A673 (cell line): ENCODE results near the gene CCL21. TPM values are rescaled to one million over a fixed set of nuclear protein-coding genes. Genes with fewer than 3 reads are reported as not detected.

ENCODE experiments used
- BruUV-seq: library from RNA; stranded (reverse); fragments of 400-500 nt; replicated peaks from 2 replicates; lab custom pipeline; 2021; lab: Mats Ljungman, UMichigan
- CTCF ChIA-PET: fragments of 300-600 bp; sonication (Branson Sonifier 250); formaldehyde crosslinking; loops from one replicate; lab custom pipeline; 2022; ENCODE audit warnings: antibody characterized with exemption; lab: Charles Lee
- POLR2A ChIA-PET: fragments of 300-600 bp; sonication (Branson Sonifier 250); formaldehyde crosslinking; loops from one replicate; lab custom pipeline; 2022; ENCODE audit warnings: antibody characterized with exemption; ENCODE audit not compliant: low non-redundant PET; lab: Charles Lee
- DNase-seq: peaks from one replicate; pipeline ENCODE4 v3.0.0-alpha.2; 2015; ENCODE audit warnings: low spot score
- H3K27ac ChIP-seq: fragments of 200-600 bp; sonication (generic); 2 replicates; pipeline ENCODE4 v1.5.1; 2016; ENCODE audit warnings: mixed run types, low read depth, mild to moderate bottlenecking, mixed read lengths, antibody characterized with exemption, low read length; ENCODE audit not compliant: poor library complexity, severe bottlenecking
- H3K27me3 ChIP-seq: fragments of 200-600 bp; sonication (generic); replicated peaks from 2 replicates; pipeline ENCODE4 v1.6.1; 2017; ENCODE audit warnings: mixed run types, low read depth, mild to moderate bottlenecking, mixed read lengths, antibody characterized with exemption, low read length; ENCODE audit not compliant: insufficient read depth, poor library complexity
- H3K36me3 ChIP-seq: fragments of 200-600 bp; sonication (generic); 2 replicates; pipeline ENCODE4 v1.6.1; 2016; ENCODE audit warnings: mixed run types, mild to moderate bottlenecking, mixed read lengths, antibody characterized with exemption, low read length; ENCODE audit not compliant: insufficient read depth, poor library complexity, severe bottlenecking
- H3K4me1 ChIP-seq: fragments of 200-600 bp; sonication (generic); 2 replicates; pipeline ENCODE4 v1.6.1; 2017; ENCODE audit warnings: mixed run types, mild to moderate bottlenecking, mixed read lengths, antibody characterized with exemption, low read length; ENCODE audit not compliant: insufficient read depth, poor library complexity, severe bottlenecking
- H3K4me3 ChIP-seq: fragments of 200-600 bp; sonication (generic); 2 replicates; pipeline ENCODE4 v1.5.1; 2016; ENCODE audit warnings: low read depth, mixed run types, mild to moderate bottlenecking, mixed read lengths, low read length; ENCODE audit not compliant: poor library complexity, severe bottlenecking
- H3K9me3 ChIP-seq: fragments of 200-600 bp; sonication (generic); 2 replicates; pipeline ENCODE4 v1.6.1; 2016; ENCODE audit warnings: mixed run types, low read depth, mild to moderate bottlenecking, mixed read lengths, antibody characterized with exemption, low read length; ENCODE audit not compliant: poor library complexity, severe bottlenecking
- EZH2 ChIP-seq: fragments of 200-600 bp; sonication (generic); IDR thresholded peaks from 2 replicates; pipeline ENCODE4 v1.6.1; 2017; ENCODE audit warnings: borderline replicate concordance, low read depth, mild to moderate bottlenecking, mixed read lengths, antibody characterized with exemption, low read length; ENCODE audit not compliant: poor library complexity, severe bottlenecking
- intact Hi-C: fragments of 100-400 bp; cut with micrococcal nuclease; formaldehyde crosslinking; loops from one replicate; pipeline ENCODE4 v1.10.0; 2022; ENCODE audit not compliant: unreplicated experiment
- total RNA-seq: library from RNA; stranded (reverse); gene quantifications from 2 replicates; pipeline ENCODE4 v1.2.3, GENCODE V29; 2021
- TF ChIP-seq, protein P1 (sequence below): fragments of 300-800, 200-600 bp; sonication (generic); conservative IDR thresholded peaks from 2 replicates; pipeline ENCODE4 v1.5.1; 2017; ENCODE audit warnings: low read depth, mild to moderate bottlenecking, antibody characterized with exemption, low read length, moderate library complexity, mixed read lengths

Gene CCL21
- total RNA-seq, 1 experiment from 2014 or later = not detected

DNA sequence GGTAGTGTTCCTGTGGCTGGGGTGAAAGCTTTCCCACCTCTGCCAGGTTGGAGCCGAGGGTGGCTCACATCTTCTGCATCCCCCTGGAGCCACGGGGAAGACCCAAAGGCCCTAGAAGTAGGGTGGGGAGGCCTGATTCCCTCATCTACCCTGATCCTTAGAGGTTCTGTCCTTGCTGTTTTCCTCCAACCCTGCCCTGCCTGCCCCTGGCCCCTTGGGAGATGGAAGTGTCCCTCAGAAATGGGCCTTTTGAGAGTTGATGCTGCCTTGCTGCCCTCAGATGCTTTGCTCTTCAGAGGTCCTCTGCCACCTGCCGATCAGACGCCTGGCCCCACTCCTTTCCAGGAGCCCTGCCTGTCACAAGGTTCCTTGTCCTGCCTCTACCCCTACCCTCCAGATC is 25.1 kb downstream of the CCL21 start:
- no peak for DNase-seq
- no peaks in the 10 kb centered on the region for H3K27me3 ChIP-seq
- no peak for TF ChIP-seq EZH2
- TF ChIP-seq, protein P1, sequence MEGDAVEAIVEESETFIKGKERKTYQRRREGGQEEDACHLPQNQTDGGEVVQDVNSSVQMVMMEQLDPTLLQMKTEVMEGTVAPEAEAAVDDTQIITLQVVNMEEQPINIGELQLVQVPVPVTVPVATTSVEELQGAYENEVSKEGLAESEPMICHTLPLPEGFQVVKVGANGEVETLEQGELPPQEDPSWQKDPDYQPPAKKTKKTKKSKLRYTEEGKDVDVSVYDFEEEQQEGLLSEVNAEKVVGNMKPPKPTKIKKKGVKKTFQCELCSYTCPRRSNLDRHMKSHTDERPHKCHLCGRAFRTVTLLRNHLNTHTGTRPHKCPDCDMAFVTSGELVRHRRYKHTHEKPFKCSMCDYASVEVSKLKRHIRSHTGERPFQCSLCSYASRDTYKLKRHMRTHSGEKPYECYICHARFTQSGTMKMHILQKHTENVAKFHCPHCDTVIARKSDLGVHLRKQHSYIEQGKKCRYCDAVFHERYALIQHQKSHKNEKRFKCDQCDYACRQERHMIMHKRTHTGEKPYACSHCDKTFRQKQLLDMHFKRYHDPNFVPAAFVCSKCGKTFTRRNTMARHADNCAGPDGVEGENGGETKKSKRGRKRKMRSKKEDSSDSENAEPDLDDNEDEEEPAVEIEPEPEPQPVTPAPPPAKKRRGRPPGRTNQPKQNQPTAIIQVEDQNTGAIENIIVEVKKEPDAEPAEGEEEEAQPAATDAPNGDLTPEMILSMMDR = no peak
- intact Hi-C loops = no loop called here
- H3K4me1 ChIP-seq = no peaks in the 10 kb centered on the region
- no peaks in the 10 kb centered on the region for H3K9me3 ChIP-seq
- no TSS peak for BruUV-seq
- H3K36me3 ChIP-seq = no peaks in the 10 kb centered on the region
- no peak overlapping the region for H3K4me3 ChIP-seq
- POLR2A ChIA-PET = no interaction called here
- CTCF ChIA-PET = no interaction called here
- no peak overlapping the region for H3K27ac ChIP-seq

DNA sequence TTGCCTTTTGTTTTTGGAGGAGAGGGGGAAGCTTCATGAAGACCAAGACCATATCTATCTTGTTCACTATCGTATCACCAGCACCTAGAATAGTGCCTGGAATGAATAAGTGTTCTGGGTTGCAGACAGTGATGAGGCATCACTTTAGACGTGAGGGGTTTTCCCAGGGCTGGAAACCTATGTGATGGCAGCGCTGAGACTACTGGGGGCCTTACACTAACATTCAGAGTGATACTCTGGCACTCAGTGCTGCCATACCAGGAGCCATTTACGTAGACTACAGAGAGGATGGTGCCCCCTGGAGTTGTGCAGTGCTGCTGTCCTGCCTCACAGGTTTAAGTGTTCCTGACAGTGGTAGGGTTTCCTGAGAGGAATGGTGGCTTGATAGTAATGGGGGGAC is 25.8 kb downstream of the CCL21 start:
- Histone ChIP-seq H3K9me3 (no peaks in the 10 kb centered on the region), H3K4me1 (no peaks in the 10 kb centered on the region), H3K27me3 (no peaks in the 10 kb centered on the region), H3K27ac (no peak overlapping the region), H3K4me3 (no peak overlapping the region), H3K36me3 (no peaks in the 10 kb centered on the region)
- no TSS peak for BruUV-seq
- DNase-seq = no peak
- ChIA-PET POLR2A (interaction anchor here (0.7 kb wide), 1 partner anchor 33 kb away, joined by 3 read pairs; no protein-coding TSS in a partner anchor), CTCF (no interaction called here)
- TF ChIP-seq EZH2 = no peak
- TF ChIP-seq, protein P1 = no peak
- intact Hi-C loops = no loop called here

DNA sequence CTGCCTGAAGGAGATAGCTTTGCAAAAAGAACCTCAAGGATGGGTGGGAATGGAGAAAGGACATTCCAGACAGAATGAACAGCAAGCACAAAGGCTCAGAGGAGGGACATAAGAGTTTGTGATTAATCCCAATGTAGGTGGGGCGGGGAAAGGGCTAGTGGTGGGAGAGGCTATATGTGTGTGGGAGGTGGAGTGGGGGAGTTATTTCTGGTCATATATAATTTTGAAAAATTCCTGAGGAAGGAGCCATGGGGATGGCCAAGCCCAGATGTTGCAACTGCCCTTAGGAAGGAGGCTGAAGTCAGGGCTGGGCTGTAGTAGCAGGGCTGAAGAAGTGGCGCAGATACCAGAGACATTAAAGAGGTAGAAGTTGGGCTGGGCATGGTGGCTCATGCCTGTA is 34.1 kb downstream of the CCL21 start:
- POLR2A ChIA-PET = no interaction called here
- TF ChIP-seq, protein P1 = no peak
- no peak for TF ChIP-seq EZH2
- no peak overlapping the region for H3K4me3 ChIP-seq
- H3K27ac ChIP-seq = no peak overlapping the region
- intact Hi-C loops = loop anchor here (2.0 kb wide), 1 partner anchor 27 kb away; no protein-coding TSS in a partner anchor
- BruUV-seq = no TSS peak
- no peaks in the 10 kb centered on the region for H3K27me3 ChIP-seq
- H3K4me1 ChIP-seq = no peaks in the 10 kb centered on the region
- no peaks in the 10 kb centered on the region for H3K9me3 ChIP-seq
- no peaks in the 10 kb centered on the region for H3K36me3 ChIP-seq
- CTCF ChIA-PET = interaction anchor here (1.1 to 1.4 kb wide), 2 partner anchors 27 to 42 kb away, joined by 3 to 5 read pairs; no protein-coding TSS in a partner anchor
- DNase-seq = no peak
